ENCODE data around the gene KRTAP4-16.
"Not testable (repeated sequence)": the region's sequence is repeated elsewhere in the genome, so short reads cannot be mapped to it uniquely, and the experiment has no call there.

The KRTAP4-16 gene

GRCh38 chr17:41054556-41054955 lies 47.5 kb downstream of the KRTAP4-16 start:
- peaks cover 17% of the 10 kb centered on the region for H3K27me3 Mint-ChIP-seq
- H3K9me3 Mint-ChIP-seq; H3K36me3 Mint-ChIP-seq; H3K4me3 Mint-ChIP-seq; H3K4me1 Mint-ChIP-seq; H3K27ac Mint-ChIP-seq; DNase-seq (ENCODE audit: low spot score in 2 of 2); ATAC-seq (ENCODE audit: low read depth): not testable (repeated sequence)

- Mint-ChIP-seq H3K27ac (no peak overlapping the region), H3K4me1 (no peaks in the 10 kb centered on the region), H3K36me3 (peaks cover 2% of the 10 kb centered on the region), H3K9me3 (peaks cover 7% of the 10 kb centered on the region), H3K4me3 (no peak overlapping the region), H3K27me3 (peaks cover 14% of the 10 kb centered on the region)
- ATAC-seq (ENCODE audit: low read depth) (no peak), DNase-seq (ENCODE audit: low spot score in 2 of 2) (no peak)
These were observed 48.0 kb downstream of the KRTAP4-16 start for GRCh38 chr17:41054025-41054424.

- Mint-ChIP-seq H3K9me3 (peaks cover 5% of the 10 kb centered on the region), H3K27me3 (peaks cover 9% of the 10 kb centered on the region), H3K4me1 (no peaks in the 10 kb centered on the region), H3K4me3 (no peak overlapping the region), H3K36me3 (no peaks in the 10 kb centered on the region), H3K27ac (no peak overlapping the region)
- ATAC-seq (ENCODE audit: low read depth) (no peak), DNase-seq (ENCODE audit: low spot score in 2 of 2) (no peak)
These were observed 49.4 kb downstream of the KRTAP4-16 start for GRCh38 chr17:41052566-41052965.
